ENCODE data around the gene FBRSL1.

GRCh38 chr12:132500856-132501180 is 10.9 kb downstream of the FBRSL1 start:
- TF ChIP-seq CTCF (IDR thresholded peaks at IDR 0.05 in 2 of 3, conservative IDR thresholded peaks at IDR 0.05 in 1 of 3; ENCODE audit: borderline replicate concordance in 1 of 3, insufficient read depth in 1 of 3, low read depth in 2 of 3, low read length in 2 of 3) (no peak), ATF3 (IDR thresholded peaks at IDR 0.05) (no peak), EZH2phosphoT487 (IDR thresholded peaks at IDR 0.05; ENCODE audit: borderline replicate concordance) (no peak), SIN3A (IDR thresholded peaks at IDR 0.05; ENCODE audit: low read depth) (no peak), POLR2AphosphoS5 (IDR thresholded peaks at IDR 0.05; ENCODE audit: low read depth, low read length) (no peak), JUND (IDR thresholded peaks at IDR 0.05) (no peak)
